Endothelial cell of umbilical vein (primary cell): ENCODE data around the gene HDHD3. TPM values are rescaled to one million over a fixed set of nuclear protein-coding genes. Genes with fewer than 3 reads are reported as not detected.

Experiments used
- BruUV-seq: library from RNA; stranded (reverse); fragments of 400-500 nt; replicated peaks from 2 replicates; lab custom pipeline; 2021; lab: Mats Ljungman, UMichigan
- CTCF ChIA-PET: fragments of 300-600, 350-600 bp; sonication (Branson Sonifier 250); formaldehyde crosslinking; loops from one replicate; lab custom pipeline; 2021; ENCODE audit warnings: antibody characterized with exemption, inconsistent platforms; lab: Charles Lee
- POLR2A ChIA-PET: fragments of 300-600, 350-600 bp; sonication (Branson Sonifier 250); formaldehyde crosslinking; loops from one replicate; lab custom pipeline; 2021; ENCODE audit warnings: antibody characterized with exemption, inconsistent platforms; lab: Charles Lee
- DNase-seq: peaks from one replicate; pipeline ENCODE4 v3.0.0-alpha.2; 2011; ENCODE audit warnings: low read depth, low spot score
- FAIRE-seq: peaks from 2 replicates; lab custom pipeline; 2011; peaks lifted over from hg19 to GRCh38; lab: Jason Lieb, UNC
- H2AFZ ChIP-seq: 2 replicates; pipeline ENCODE4 v1.6.0; 2012; ENCODE audit warnings: low read depth, low read length, control low read depth, inconsistent platforms
- H3K27ac ChIP-seq: 2 replicates; pipeline ENCODE4 v1.5.1; 2011; ENCODE audit warnings: low read depth, mild to moderate bottlenecking, control low read depth, low read length, moderate library complexity; ENCODE audit not compliant: insufficient read depth
- H3K27me3 ChIP-seq, 2 experiments: 2 replicates each; pipeline versions ENCODE4 v1.6.0 to v1.6.1; 2011; ENCODE audit warnings: low read length in 2 of 2, mixed read lengths in 1 of 2; ENCODE audit not compliant: control insufficient read depth in 2 of 2, insufficient read depth in 2 of 2
- H3K36me3 ChIP-seq, 2 experiments: 2 replicates in 1 of 2; 3 replicates in 1 of 2; pipeline ENCODE4 v1.5.1; 2011; ENCODE audit warnings: low read length in 2 of 2, mild to moderate bottlenecking in 1 of 2, moderate library complexity in 1 of 2; ENCODE audit not compliant: control insufficient read depth in 2 of 2, insufficient read depth in 2 of 2; ENCODE audit errors: extremely low read depth in 1 of 2
- H3K4me1 ChIP-seq: 3 replicates; pipeline ENCODE4 v1.5.1; 2011; ENCODE audit warnings: mild to moderate bottlenecking, low read length; ENCODE audit not compliant: control insufficient read depth, insufficient read depth; ENCODE audit errors: extremely low read depth
- H3K4me2 ChIP-seq: 2 replicates; pipeline ENCODE4 v1.6.1; 2011; ENCODE audit warnings: low read length, control low read depth, mixed read lengths; ENCODE audit not compliant: insufficient read depth
- H3K4me3 ChIP-seq, 3 experiments: fragments of 200-600 bp in 1 of 3; sonication (generic), shearing (Covaris generic) in 1 of 3; replicated peaks in 1 of 3; 2 replicates each; pipeline ENCODE4 v1.5.1; 2011 to 2016; ENCODE audit warnings: control low read depth in 3 of 3, low read length in 3 of 3, mild to moderate bottlenecking in 2 of 3, inconsistent platforms in 1 of 3, low read depth in 1 of 3, moderate library complexity in 1 of 3; ENCODE audit not compliant: insufficient read depth in 1 of 3
- H3K79me2 ChIP-seq: 2 replicates; pipeline ENCODE4 v1.6.0; 2012; ENCODE audit warnings: low read length, inconsistent platforms; ENCODE audit not compliant: control insufficient read depth, insufficient read depth
- H3K9ac ChIP-seq: replicated peaks from 2 replicates; pipeline ENCODE3; 2011; ENCODE audit warnings: low read length, control low read depth; ENCODE audit not compliant: insufficient read depth; ENCODE audit errors: extremely low read depth
- H3K9me1 ChIP-seq: replicated peaks from 3 replicates; pipeline ENCODE4 v1.6.0; 2011; ENCODE audit warnings: mild to moderate bottlenecking, low read length; ENCODE audit not compliant: control insufficient read depth, insufficient read depth; ENCODE audit errors: extremely low read depth
- H3K9me3 ChIP-seq: replicated peaks from 2 replicates; pipeline ENCODE4 v1.5.1; 2012; ENCODE audit warnings: low read length, inconsistent platforms; ENCODE audit not compliant: control insufficient read depth, insufficient read depth
- H4K20me1 ChIP-seq: replicated peaks from 2 replicates; pipeline ENCODE3; 2011; ENCODE audit warnings: mild to moderate bottlenecking, low read length; ENCODE audit not compliant: control insufficient read depth, insufficient read depth; ENCODE audit errors: extremely low read depth
- CTCF ChIP-seq, 2 donors: IDR thresholded peaks; 1 replicate in 1 of 2; 2 replicates in 1 of 2; pipeline ENCODE4 v1.5.1; 2011; ENCODE audit warnings: low read length in 2 of 2, mild to moderate bottlenecking in 2 of 2, moderate library complexity in 2 of 2, control low read depth in 1 of 2, inconsistent platforms in 1 of 2, low read depth in 1 of 2; ENCODE audit not compliant: insufficient read depth in 1 of 2; ENCODE audit errors: extremely low read depth in 1 of 2
- EZH2 ChIP-seq: IDR thresholded peaks from 2 replicates; pipeline ENCODE4 v1.6.1; 2012; ENCODE audit warnings: borderline replicate concordance, low read depth, mild to moderate bottlenecking, moderate library complexity, low read length, inconsistent platforms; ENCODE audit not compliant: severe bottlenecking
- FOS ChIP-seq: IDR thresholded peaks from 2 replicates; pipeline ENCODE4 v1.6.1; 2011; ENCODE audit warnings: mild to moderate bottlenecking, low read length, moderate library complexity, borderline replicate concordance; ENCODE audit not compliant: insufficient read depth
- GATA2 ChIP-seq: IDR thresholded peaks from 2 replicates; pipeline ENCODE4 v1.7.0; 2011; ENCODE audit warnings: low read depth, mild to moderate bottlenecking, moderate library complexity, mixed read lengths, low read length; ENCODE audit not compliant: insufficient read length, insufficient read depth
- JUN ChIP-seq: IDR thresholded peaks from 2 replicates; pipeline ENCODE4 v1.6.1; 2011; ENCODE audit warnings: borderline replicate concordance, low read depth; ENCODE audit not compliant: insufficient read length, insufficient read depth
- MYC ChIP-seq: IDR thresholded peaks from one replicate; pipeline ENCODE4 v1.6.1; 2011; ENCODE audit warnings: mild to moderate bottlenecking, low read depth, low read length
- POLR2A ChIP-seq: IDR thresholded peaks from 2 replicates; pipeline ENCODE4 v1.6.1; 2012; ENCODE audit warnings: low read depth, mild to moderate bottlenecking, control low read depth, low read length
- POLR2AphosphoS5 ChIP-seq: IDR thresholded peaks from 2 replicates; pipeline ENCODE4 v1.6.1; 2012; ENCODE audit warnings: low read depth, mild to moderate bottlenecking, control low read depth, low read length, moderate library complexity; ENCODE audit not compliant: insufficient read depth
- dilution Hi-C: fragments of 300-500 bp; cut with MboI; formaldehyde crosslinking; loops from one replicate; pipeline ENCODE4 v1.15.0; 2019; ENCODE audit warnings: low sequenced_read_pairs; ENCODE audit not compliant: extremely low pct_ligation_motif_present
- intact Hi-C: fragments of 100-400 bp; cut with micrococcal nuclease; formaldehyde crosslinking; loops from one replicate; pipeline ENCODE4 v1.10.0; 2022
- polyA plus RNA-seq, 4 experiments: library from polyadenylated mRNA; depleted of rRNA in 3 of 4; stranded (reverse) in 3 of 4; unstranded in 1 of 4; fragments of >200 nt; gene quantifications; 2 replicates each; pipeline versions ENCODE4 v1.2.1 to v1.2.3, GENCODE V29; 2011 to 2012; ENCODE audit warnings: missing spikeins in 1 of 4
- total RNA-seq: library from RNA; stranded (reverse); gene quantifications from 2 replicates; pipeline ENCODE4 v1.2.3, GENCODE V29; 2021
- TF ChIP-seq, protein P1 (sequence below): IDR thresholded peaks from 2 replicates; pipeline ENCODE4 v1.6.1; 2011; ENCODE audit not compliant: insufficient read depth, insufficient read length

HDHD3 gene
- total and polyA plus RNA-seq, 2 donors (not counting 3 experiments of a cell fraction or from before 2014, with no cell fraction given) = 7.6 to 14.1 TPM

DNA sequence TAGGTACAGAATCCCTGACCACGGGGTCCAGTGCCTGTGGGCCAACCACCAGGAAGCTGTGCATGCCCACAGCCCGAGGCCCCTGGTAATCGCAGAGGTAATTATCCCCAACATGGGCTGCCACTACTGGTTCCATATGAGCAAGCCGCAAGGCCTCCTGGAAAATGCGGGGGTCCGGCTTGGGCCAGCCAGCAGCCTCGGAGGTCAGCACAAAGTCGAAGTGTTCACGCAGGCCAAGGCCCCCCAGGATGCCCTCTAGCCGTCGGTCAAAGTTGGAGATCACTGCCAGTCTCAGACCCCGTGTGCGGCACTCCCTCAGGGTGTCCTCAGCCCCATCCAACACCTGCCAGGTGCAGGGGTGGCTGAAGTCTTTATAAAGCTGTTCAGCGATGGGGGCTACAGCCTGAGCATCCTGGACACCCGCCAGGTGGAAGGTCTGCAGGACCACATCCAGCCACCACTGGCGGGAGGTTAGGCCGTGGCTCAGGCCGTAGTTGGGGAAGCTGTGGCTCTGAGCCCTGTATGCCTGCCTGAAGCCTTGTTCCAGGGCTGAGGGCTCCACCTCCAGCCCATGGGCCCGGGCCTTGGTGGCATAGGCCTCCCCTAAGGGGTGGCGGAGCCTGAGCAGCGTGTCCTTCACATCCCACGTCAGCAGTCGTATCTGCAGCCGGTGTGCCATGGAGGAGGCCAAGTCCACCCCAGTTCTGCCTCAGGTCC lies 3.0 kb downstream of the HDHD3 start:
- FAIRE-seq (no peak), DNase-seq (no peak)
- Histone ChIP-seq H3K4me3 (no peak overlapping the region), H3K36me3 (peaks cover 0 to 7% of the 10 kb centered on the region in 2 experiments), H3K4me2 (no peak overlapping the region), H3K9me1 (no peaks in the 10 kb centered on the region), H3K27ac (no peak overlapping the region), H3K79me2 (no peaks in the 10 kb centered on the region), H3K9ac (no peak overlapping the region), H3K4me1 (no peaks in the 10 kb centered on the region), H3K9me3 (no peaks in the 10 kb centered on the region), H3K27me3 (no peaks in the 10 kb centered on the region), H4K20me1 (no peaks in the 10 kb centered on the region), H2AFZ (no peak overlapping the region)
- ChIA-PET POLR2A (no interaction called here), CTCF (interaction anchor here (0.5 kb wide), 1 partner anchor 994 kb away, joined by 3 read pairs; no protein-coding TSS in a partner anchor)
- no TSS peak for BruUV-seq
- intact Hi-C loops = no loop called here
- TF ChIP-seq CTCF (IDR thresholded peaks at IDR 0.05; ENCODE audit: extremely low read depth in 1 of 2, insufficient read depth in 1 of 2, low read depth in 1 of 2, low read length in 2 of 2) = no peak
- dilution Hi-C loops = no loop called here

DNA sequence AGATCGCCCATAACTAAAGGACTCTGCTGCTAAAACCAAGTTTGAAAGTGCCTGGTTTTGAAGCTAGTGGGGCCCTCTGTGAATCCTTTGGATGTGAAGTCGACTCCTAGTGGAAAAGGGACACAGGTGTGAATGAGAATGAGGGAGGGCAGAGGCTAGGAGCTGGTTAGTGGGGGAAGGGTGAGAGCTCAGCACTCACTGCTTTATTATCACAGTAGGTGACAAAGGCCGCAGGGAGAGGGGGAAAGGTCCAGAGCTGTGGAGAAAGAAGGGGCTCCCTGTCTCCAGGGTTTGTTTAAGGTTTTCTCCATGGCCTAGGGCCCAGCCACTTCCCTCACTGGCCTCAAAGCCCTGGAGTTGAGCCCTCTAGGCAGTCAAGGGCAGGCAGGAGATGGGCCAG lies 3.5 kb downstream of the HDHD3 start:
- H3K27ac ChIP-seq = no peak overlapping the region
- no peaks in the 10 kb centered on the region for H3K79me2 ChIP-seq
- CTCF ChIA-PET = interaction anchor here (0.5 to 1.2 kb wide), 2 partner anchors 11 to 995 kb away, joined by 3 to 4 read pairs; no protein-coding TSS in a partner anchor
- no peaks in the 10 kb centered on the region for H4K20me1 ChIP-seq
- no peak for TF ChIP-seq POLR2A
- no peak for TF ChIP-seq FOS
- TF ChIP-seq EZH2 = no peak
- no peak for TF ChIP-seq POLR2AphosphoS5
- no peak for TF ChIP-seq MYC
- no peak for TF ChIP-seq JUN
- no peak for TF ChIP-seq CTCF (IDR thresholded peaks at IDR 0.05; ENCODE audit: extremely low read depth in 1 of 2, insufficient read depth in 1 of 2, low read depth in 1 of 2, low read length in 2 of 2)
- no peak for TF ChIP-seq GATA2
- TF ChIP-seq, protein P1, sequence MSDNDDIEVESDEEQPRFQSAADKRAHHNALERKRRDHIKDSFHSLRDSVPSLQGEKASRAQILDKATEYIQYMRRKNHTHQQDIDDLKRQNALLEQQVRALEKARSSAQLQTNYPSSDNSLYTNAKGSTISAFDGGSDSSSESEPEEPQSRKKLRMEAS = no peak
- no peaks in the 10 kb centered on the region for H3K9me1 ChIP-seq
- dilution Hi-C loops (no loop called here), intact Hi-C loops (no loop called here)
- H3K36me3 ChIP-seq = peaks cover 0 to 7% of the 10 kb centered on the region in 2 experiments
- no peaks in the 10 kb centered on the region for H3K4me1 ChIP-seq
- no peaks in the 10 kb centered on the region for H3K9me3 ChIP-seq
- POLR2A ChIA-PET = no interaction called here
- no peak for FAIRE-seq
- H2AFZ ChIP-seq = no peak overlapping the region
- H3K27me3 ChIP-seq = no peaks in the 10 kb centered on the region
- BruUV-seq = no TSS peak
- H3K4me3 ChIP-seq = no peak overlapping the region
- H3K4me2 ChIP-seq = no peak overlapping the region
- no peak overlapping the region for H3K9ac ChIP-seq
- DNase-seq = no peak
